Psoas muscle (tissue), 8 donors: ENCODE measurements around the gene MAGI2. TPM values are rescaled to one million over a fixed set of nuclear protein-coding genes. Genes with fewer than 3 reads are reported as not detected.

Source experiments
- ATAC-seq, 4 donors: fragments of 200-7000 bp; cut with Tn5 transposase; one replicate each; pipeline ENCODE4 v1.9.1; 2020; ENCODE audit warnings: moderate library complexity in 3 of 4, mild to moderate bottlenecking in 2 of 4
- DNase-seq, 2 donors: peaks; one replicate each; pipeline ENCODE4 v3.0.0-alpha.2; 2020
- H3K27ac ChIP-seq: fragments of 200-600 bp; one replicate; pipeline ENCODE4 v1.8.0; 2022
- H3K27me3 ChIP-seq, 3 donors: fragments of 200-600 bp in 1 of 3; one replicate each; pipeline versions ENCODE4 v1.6.1 to v1.8.0; 2013 to 2022; ENCODE audit warnings: low read length in 2 of 3, mild to moderate bottlenecking in 2 of 3, moderate library complexity in 1 of 3; ENCODE audit not compliant: insufficient read depth in 3 of 3
- H3K36me3 ChIP-seq, 2 donors: fragments of 200-600 bp in 1 of 2; one replicate each; pipeline versions ENCODE4 v1.6.1 to v1.8.0; 2013 to 2022; ENCODE audit warnings: low read depth in 1 of 2, mild to moderate bottlenecking in 1 of 2, moderate library complexity in 1 of 2; ENCODE audit not compliant: insufficient read depth in 1 of 2
- H3K4me1 ChIP-seq: fragments of 200-600 bp; one replicate; pipeline ENCODE4 v1.8.0; 2022
- H3K4me3 ChIP-seq: fragments of 200-600 bp; one replicate; pipeline ENCODE4 v1.8.0; 2022; ENCODE audit warnings: mild to moderate bottlenecking
- H3K9me3 ChIP-seq: fragments of 200-600 bp; one replicate; pipeline ENCODE4 v1.8.0; 2022
- WGBS, 3 donors: extraction: QIAGEN DNeasy Blood & Tissue Kit; methylation state at CpG; one replicate each; pipeline versions ENCODE4 v1.1.6 to v1.1.7; 2013; 5-methylcytosine and 5-hydroxymethylcytosine counted together
- intact Hi-C, 2 donors: fragments of 100-400 bp; cut with DNase I; formaldehyde crosslinking; loops; one replicate each; pipeline versions ENCODE4 v1.11.0 to v1.14.2; 2022
- polyA plus RNA-seq, 3 donors: library from polyadenylated mRNA; stranded (reverse); fragments of 200-250 nt; gene quantifications; one replicate each; pipeline ENCODE4 v1.2.3, GENCODE V29; 2013
- total RNA-seq, 4 donors: library from RNA; stranded (reverse); fragmentation: NEBNext Ultra II Directional in 2 of 4; extraction: Animal tissue kit (Norgen Biotek cat#: 25700) in 2 of 4; gene quantifications; one replicate each; pipeline versions ENCODE4 v1.2.1 to v1.2.4, GENCODE V29; 2021 to 2023
- TF ChIP-seq, protein P1 (sequence below): fragments of 200-600 bp; IDR thresholded peaks from one replicate; pipeline ENCODE4 v1.8.0; 2022; ENCODE audit warnings: antibody characterized with exemption
- donor health status: healthy with polysubstance abuse.
- donor health status: DM: no; HTN: no; CAD: no; lungs with moderate emphysema.
- donor health status: Bipolar disorder and iron deficiency.
- donor health status: healthy.
- donor health status: DM: yes; HTN: yes; CAD: no.
- donor health status: DM: no; HTN: no; CAD: no.
- donor health status: DM: no; HTN: no; CAD: no.
- donor health status: DM: yes; HTN: yes; CAD: no.

The MAGI2 gene
- total and polyA plus RNA-seq, 7 donors = 0.46 to 2.5 (median 1.4) TPM

DNA sequence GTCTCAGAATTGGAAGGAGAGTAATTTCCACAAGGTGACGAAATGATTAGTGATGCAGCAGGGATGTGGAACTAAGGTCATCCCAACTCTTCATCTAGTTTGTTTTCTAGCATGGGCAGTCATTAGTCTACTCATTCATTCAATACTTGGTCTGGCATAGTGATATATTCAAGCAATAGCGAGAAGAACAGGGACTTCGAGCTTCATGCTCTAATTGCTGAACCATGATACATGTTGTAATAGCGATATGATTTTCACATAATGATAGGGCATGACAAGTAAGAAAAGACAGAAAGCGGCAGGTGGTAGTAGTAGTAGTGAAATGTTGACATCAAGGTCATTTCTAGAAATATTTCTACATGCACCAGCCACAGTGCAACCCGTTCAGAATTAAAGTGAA is 1002.8 kb downstream of the MAGI2 start:
- WGBS, 3 donors = 25 to 34% (median 26%) methylated on average over 6 of the region's 6 CpGs
- no peak overlapping the region for H3K27ac ChIP-seq
- peaks cover 4% of the 10 kb centered on the region for H3K4me1 ChIP-seq
- no peaks in the 10 kb centered on the region for H3K27me3 ChIP-seq
- no peak overlapping the region for H3K4me3 ChIP-seq
- intact Hi-C loops = no loop called here
- no peaks in the 10 kb centered on the region for H3K36me3 ChIP-seq
- TF ChIP-seq, protein P1, sequence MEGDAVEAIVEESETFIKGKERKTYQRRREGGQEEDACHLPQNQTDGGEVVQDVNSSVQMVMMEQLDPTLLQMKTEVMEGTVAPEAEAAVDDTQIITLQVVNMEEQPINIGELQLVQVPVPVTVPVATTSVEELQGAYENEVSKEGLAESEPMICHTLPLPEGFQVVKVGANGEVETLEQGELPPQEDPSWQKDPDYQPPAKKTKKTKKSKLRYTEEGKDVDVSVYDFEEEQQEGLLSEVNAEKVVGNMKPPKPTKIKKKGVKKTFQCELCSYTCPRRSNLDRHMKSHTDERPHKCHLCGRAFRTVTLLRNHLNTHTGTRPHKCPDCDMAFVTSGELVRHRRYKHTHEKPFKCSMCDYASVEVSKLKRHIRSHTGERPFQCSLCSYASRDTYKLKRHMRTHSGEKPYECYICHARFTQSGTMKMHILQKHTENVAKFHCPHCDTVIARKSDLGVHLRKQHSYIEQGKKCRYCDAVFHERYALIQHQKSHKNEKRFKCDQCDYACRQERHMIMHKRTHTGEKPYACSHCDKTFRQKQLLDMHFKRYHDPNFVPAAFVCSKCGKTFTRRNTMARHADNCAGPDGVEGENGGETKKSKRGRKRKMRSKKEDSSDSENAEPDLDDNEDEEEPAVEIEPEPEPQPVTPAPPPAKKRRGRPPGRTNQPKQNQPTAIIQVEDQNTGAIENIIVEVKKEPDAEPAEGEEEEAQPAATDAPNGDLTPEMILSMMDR = no peak
- H3K9me3 ChIP-seq = no peaks in the 10 kb centered on the region
- ATAC-seq (peak in 3 of 4 donors; percentile 39 to 75 (median 50)), DNase-seq (no peak)

DNA sequence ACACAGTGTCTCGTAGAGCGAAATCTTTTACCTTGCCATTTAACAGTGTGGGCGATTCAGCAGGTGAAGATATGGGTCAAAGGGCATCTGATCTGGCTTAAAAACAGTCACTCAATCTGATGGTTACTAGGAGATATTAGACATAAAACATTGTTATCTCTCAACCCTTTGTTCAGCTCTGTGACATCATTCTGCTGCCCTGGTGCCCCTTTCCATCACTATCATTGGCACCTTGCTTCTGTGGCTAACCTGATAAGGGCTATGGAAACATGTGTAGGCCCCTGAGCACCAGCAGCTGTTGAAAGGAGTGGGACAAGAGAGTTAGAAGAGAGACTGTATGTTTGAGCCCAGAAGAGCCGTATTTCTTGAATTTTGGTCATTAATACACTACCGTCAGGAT is 1004.6 kb downstream of the MAGI2 start:
- no peak overlapping the region for H3K4me3 ChIP-seq
- no peaks in the 10 kb centered on the region for H3K36me3 ChIP-seq
- 93 to 96% (median 95%) methylated on average over 5 of the region's 5 CpGs for WGBS, 3 donors
- no peak overlapping the region for H3K27ac ChIP-seq
- no peak for ATAC-seq
- TF ChIP-seq, protein P1 = no peak
- no peaks in the 10 kb centered on the region for H3K9me3 ChIP-seq
- H3K4me1 ChIP-seq = peaks cover 4% of the 10 kb centered on the region
- no peaks in the 10 kb centered on the region for H3K27me3 ChIP-seq
- DNase-seq = no peak
- intact Hi-C loops = no loop called here

DNA sequence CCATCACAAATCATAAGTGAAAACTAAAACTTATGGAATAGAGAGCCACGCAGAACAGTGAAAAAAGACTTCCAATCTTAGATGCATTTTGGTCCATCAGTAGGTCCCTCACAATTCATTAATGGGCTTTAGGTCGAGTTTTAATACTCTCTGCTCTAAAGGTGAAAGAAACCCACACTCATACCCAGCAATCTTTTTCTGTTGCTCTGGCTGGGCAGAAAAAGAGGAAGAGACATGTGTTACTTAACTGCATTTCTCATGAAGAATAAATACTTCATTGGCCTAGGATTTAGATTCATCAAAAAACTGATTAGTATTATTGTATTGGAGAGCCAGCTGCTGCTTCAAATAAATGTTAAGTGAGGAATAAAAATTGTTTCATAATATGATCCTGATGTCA is 1009.2 kb downstream of the MAGI2 start:
- no peak for ATAC-seq
- no peaks in the 10 kb centered on the region for H3K27me3 ChIP-seq
- WGBS, 3 donors = 33 to 81% (median 66%) methylated on average over 2 of the region's 2 CpGs
- H3K36me3 ChIP-seq = no peaks in the 10 kb centered on the region
- no peak overlapping the region for H3K4me3 ChIP-seq
- no peak overlapping the region for H3K27ac ChIP-seq
- TF ChIP-seq, protein P1 = no peak
- intact Hi-C loops = no loop called here
- no peak for DNase-seq
- no peaks in the 10 kb centered on the region for H3K4me1 ChIP-seq
- H3K9me3 ChIP-seq = no peaks in the 10 kb centered on the region

DNA sequence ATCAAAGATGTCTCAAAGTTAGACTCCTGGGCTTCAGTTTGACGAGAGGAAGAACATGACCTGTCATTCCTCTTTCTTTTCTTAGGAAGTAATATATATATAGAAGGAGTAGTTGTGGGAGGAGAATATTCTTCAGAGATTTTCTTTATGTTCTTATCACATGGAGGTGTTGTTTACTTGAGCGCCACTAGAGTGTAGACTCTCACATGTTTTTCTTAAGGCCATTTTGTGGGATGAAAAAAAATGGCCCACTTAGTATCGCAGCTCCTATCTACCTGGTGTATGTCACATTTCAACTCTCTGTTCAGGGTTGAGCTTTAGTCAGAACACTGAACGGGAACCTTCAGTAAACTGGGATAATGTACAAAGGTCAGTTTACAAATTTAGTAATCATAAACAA is 1009.7 kb downstream of the MAGI2 start:
- ATAC-seq = no peak
- TF ChIP-seq, protein P1 = no peak
- DNase-seq = no peak
- Histone ChIP-seq H3K4me3 (no peak overlapping the region), H3K4me1 (no peaks in the 10 kb centered on the region), H3K36me3 (no peaks in the 10 kb centered on the region), H3K27me3 (no peaks in the 10 kb centered on the region), H3K9me3 (no peaks in the 10 kb centered on the region), H3K27ac (no peak overlapping the region)
- WGBS, 3 donors = 66 to 68% (median 67%) methylated on average over 4 of the region's 4 CpGs
- intact Hi-C loops = no loop called here

DNA sequence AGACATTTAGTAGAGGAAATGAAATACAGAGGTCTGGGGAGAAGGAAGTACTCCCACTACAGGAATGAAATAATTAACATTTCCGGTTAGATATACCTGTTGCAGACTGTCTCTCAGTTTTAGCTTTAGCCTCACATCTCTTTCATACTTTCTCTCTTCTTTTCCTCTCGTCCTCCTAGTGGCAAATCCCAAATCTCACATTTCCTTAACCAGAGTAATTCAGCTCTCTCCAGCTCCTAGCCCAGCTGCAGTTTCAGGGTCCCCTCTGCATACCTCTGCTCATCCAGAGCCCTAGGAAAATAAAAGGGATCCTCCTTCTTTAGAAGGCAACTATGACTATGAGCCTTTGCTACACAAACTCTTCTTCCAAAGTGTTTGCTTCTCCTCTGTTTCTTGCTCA is 1011.7 kb downstream of the MAGI2 start:
- WGBS, 3 donors = 59 to 72% (median 63%) methylated on average over 2 of the region's 2 CpGs
- Histone ChIP-seq H3K9me3 (no peaks in the 10 kb centered on the region), H3K36me3 (no peaks in the 10 kb centered on the region), H3K4me1 (no peaks in the 10 kb centered on the region), H3K27ac (no peak overlapping the region), H3K4me3 (no peak overlapping the region), H3K27me3 (no peaks in the 10 kb centered on the region)
- intact Hi-C loops = no loop called here
- ATAC-seq (no peak), DNase-seq (no peak)
- TF ChIP-seq, protein P1 = no peak
